HG02623 (cell line): ENCODE data around the gene STARD9.

Experiments
- ATAC-seq: cut with Tn5 transposase; IDR thresholded peaks from one replicate; pipeline ENCODE4 v1.9.1; 2021; ENCODE audit warnings: moderate library complexity; ENCODE audit not compliant: unreplicated experiment

The STARD9 gene

GRCh38 chr15:42692536-42692935 lies 117.1 kb downstream of the STARD9 start:
- ATAC-seq: no peak

DNA sequence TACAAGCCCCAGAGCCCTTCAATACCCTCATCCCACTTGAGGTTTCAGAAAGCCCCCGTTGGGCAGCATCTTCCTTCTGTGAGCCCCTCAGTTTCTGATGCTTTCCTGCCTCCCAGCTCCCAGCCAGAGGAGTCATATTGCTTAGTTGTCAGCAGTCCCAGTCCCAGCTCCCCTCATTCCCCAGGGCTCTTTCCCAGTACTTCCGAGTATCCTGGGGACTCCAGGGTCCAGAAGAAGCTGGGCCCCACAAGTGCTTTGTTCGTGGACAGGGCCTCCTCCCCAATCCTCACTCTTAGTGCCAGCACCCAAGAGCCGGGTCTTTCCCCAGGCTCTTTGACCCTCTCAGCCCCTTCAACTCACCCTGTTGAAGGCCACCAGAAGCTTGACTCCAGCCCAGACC lies 117.6 kb downstream of the STARD9 start:
- no peak for ATAC-seq

DNA sequence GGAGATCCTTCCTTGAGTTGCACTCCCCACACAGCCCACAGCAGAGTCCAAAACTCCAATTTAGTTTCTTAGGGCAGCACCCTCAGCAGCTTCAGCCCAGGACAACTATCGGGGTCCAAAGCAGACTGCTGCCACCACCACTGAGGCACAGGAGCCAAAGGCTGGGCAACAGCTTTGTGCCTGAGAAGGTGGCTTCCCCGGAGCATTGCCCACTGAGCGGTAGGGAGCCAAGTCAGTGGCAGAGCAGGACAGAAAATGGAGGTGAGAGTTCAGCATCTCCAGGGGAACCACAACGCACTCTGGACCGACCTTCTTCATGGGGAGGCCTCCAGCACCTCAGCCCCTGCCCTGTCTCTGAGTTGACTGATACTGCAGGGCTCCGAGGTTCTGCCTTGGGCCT lies 118.1 kb downstream of the STARD9 start:
- ATAC-seq: no peak

- ATAC-seq: no peak
These were observed 118.5 kb downstream of the STARD9 start for GRCh38 chr15:42693942-42694341.

GRCh38 chr15:42694398-42694797 lies 119.0 kb downstream of the STARD9 start:
- ATAC-seq: no peak

DNA sequence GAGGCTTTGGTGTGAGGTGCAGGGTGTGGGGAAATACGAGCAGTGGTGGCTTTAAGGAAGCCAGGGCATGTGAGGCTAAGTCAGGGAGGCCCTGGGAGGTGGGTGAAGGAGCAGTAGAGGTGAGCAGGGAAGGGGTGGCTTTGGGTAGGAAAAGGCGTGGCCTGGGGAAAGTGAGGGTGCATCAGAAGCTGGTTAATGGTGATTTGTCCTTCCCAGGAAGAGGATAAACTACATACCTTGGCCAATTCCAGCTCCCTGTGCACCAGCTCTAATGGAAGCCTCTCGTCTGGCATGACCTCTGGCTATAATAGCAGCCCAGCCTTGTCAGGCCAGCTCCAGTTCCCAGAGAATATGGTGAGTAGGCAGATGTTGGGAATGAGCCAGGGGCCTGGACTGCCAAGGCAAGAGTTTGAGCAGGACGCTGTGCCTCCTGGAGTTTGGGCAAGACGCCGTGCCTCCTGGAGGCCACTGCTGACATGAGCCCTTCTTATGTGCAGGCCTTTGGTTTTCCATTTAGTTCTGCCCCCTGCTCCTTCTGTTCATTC lies 120.2 kb downstream of the STARD9 start:
- ATAC-seq: no peak

- no peak for ATAC-seq
These were observed 121.2 kb downstream of the STARD9 start for GRCh38 chr15:42696626-42697025.

DNA sequence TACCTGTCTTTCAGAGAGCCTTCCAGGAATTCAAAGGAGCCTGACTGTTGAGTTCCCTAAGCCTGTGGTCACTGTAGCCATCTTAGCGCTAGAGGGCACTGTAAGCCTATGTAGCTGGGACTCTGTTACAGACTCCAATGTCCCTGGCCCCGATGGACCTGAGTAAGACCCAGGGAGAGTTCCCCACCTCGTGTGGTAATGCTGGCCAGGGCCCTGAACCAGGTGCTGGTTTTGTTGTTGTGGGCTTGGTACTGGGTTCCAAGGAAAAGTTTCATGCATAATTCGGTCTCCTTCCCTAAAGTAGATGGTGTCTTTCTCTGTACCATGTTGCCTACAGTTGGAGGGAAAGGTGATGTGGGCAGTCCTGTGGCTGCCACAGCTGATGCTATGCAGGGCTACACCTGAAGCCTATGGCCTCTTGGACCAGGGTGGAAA lies 129.1 kb downstream of the STARD9 start:
- no peak for ATAC-seq

DNA sequence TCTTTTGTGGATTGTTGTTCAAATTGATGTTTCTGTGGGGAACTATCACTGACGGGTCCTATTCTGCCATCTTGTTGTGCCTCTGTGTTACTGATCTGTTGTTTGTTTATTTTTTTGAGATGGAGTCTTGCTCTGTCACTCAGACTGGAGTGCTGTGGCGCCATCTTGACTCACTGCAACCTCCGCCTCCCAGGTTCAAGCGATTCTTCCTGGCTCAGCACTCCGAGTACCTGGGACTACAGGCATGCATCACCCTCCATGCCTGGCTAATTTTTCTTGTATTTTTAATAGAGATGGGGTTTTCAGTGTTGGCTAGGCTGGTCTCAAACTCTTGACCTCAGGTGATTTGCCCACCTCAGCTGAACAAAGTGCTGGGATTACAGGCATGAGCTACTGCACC lies 129.9 kb downstream of the STARD9 start:
- no peak for ATAC-seq

- ATAC-seq: no peak
These were observed 131.7 kb downstream of the STARD9 start for GRCh38 chr15:42707068-42707467.

- ATAC-seq: no peak
These were observed 132.6 kb downstream of the STARD9 start for GRCh38 chr15:42707873-42708544.

DNA sequence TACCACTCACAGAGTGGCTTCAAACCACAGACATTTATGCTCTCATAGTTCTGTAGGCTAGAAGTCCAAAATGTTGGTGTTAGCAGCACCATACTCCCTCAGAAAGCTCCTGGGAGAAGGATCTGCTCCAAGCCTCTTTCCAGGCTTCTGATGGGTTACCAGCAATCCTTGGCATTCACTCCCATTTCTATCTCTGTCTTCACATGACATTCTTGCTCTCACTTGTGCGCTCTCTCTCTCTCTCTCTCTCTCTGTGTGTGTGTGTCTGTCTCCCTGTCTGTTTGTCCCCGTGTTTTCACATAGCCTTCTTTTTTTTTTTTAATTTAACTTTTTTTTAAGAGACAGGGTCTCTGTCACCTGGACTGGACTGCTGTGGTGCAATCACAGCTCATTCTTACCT lies 135.3 kb downstream of the STARD9 start:
- ATAC-seq: no peak

DNA sequence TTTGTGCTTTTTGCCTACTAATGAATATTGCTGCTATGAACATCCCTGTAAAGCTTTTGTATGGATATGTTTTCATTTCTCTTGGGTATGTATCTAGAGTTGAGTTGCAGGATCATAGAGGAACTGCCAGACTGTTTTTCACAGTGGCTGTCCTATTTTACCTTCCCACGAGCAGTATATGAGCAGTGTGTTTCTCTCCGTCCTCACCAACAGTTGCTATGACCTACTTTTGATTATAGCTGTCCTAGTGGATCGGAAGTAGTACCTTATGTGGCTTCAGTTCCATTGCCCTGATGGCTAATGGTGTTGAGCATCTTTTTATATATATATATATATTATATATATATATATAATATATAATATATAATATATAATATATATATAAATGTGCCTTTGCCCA lies 136.3 kb downstream of the STARD9 start:
- no peak for ATAC-seq

DNA sequence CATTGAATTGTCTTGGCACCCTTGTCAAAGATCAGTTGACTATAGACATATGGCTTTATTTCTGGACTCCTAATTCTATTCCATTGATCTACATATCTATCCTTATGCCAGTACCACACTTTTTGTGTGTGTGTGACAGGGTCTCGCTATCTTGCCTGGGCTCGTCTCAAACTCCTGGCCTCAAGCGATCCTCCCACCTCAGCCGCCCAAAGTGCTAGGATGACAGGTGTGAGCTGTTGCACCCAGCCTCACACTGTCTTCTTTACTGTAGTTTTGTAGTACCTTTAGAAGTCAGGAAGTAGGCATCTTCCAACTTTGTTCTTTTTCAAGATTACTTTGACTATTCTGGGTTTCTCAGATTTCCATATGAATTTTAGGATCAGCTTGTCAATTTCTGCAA lies 137.2 kb downstream of the STARD9 start:
- ATAC-seq: no peak

DNA sequence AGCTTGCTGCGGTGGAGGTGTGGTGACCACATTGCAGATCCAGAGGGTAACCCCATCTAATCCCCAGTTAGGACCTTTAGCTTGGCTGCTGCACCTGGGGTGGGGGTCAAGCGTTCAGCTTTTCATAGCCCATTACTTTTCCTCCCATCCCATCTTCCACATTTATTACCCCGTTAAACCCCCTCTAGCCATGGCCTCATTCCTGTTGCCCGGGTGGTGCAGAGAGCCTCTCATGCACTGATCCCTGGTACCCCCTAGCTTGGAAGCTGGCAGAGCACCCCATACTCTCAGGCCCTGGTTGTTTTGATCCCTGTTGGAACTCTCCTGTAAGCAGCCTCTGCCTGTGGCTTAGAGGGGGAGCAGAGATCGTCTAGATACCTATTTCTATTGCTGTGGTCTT lies 140.7 kb downstream of the STARD9 start:
- ATAC-seq: no peak

DNA sequence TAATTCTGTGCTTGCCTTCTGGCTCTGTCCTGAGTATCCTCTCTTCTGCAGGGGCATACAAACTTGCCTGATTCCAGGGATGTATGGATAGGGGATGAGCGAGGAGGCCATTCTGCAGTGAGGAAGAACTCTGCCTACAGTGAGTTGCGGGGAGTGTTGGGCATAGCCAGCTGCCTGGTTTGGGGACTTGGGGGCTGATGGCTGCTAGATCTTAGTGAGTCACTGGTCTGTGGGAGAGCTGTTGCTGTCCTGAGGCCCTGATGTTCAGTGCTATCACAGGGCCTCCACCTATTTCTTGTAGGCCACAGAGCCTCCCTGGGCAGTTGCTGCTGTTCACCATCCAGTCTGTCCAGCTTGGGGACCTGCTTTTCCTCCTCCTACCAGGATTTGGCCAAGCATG lies 141.2 kb downstream of the STARD9 start:
- ATAC-seq: no peak

GRCh38 chr15:42719043-42719442 lies 143.6 kb downstream of the STARD9 start:
- ATAC-seq: no peak

DNA sequence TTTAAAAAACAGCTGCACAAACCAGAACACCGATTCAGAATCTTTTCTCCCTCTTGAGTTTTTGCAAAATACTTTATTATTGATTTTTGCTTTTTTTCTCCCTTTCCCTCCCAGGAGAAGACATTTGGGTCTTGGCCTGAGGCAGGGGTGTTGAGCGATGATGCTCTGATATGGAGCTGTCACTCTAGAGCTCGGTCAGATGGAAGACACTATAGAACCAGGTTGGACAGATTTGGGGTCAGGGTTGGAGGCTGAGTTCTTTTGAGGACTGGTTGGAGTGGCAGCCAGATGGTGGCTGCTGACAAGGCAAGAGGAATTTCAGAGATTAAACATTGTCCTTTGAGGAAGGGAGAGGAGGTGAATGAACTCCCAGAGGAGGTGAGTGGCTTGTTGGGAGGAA lies 144.7 kb downstream of the STARD9 start:
- ATAC-seq: no peak

- no peak for ATAC-seq
These were observed 145.6 kb downstream of the STARD9 start for GRCh38 chr15:42721016-42721415.

GRCh38 chr15:42721916-42722315 lies 146.5 kb downstream of the STARD9 start:
- no peak for ATAC-seq

DNA sequence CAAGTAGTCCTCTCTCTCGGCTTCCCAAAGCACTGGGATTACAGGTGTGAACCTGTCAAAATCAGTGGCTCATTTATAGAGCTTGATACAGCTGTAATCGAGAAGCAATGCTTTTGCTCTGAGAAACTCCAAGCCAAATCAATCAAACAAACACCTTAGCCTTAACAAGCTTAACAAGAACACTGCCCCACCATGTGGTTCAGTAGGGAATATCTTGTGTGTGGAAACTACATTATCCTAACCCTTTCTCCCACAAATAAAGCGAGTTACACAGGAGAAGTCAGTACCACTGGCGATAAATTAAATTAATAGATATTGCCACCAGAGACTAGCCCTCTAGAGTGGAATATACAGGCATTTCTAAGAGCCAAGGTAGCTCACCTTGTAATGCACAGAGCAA lies 147.7 kb downstream of the STARD9 start:
- ATAC-seq: no peak

DNA sequence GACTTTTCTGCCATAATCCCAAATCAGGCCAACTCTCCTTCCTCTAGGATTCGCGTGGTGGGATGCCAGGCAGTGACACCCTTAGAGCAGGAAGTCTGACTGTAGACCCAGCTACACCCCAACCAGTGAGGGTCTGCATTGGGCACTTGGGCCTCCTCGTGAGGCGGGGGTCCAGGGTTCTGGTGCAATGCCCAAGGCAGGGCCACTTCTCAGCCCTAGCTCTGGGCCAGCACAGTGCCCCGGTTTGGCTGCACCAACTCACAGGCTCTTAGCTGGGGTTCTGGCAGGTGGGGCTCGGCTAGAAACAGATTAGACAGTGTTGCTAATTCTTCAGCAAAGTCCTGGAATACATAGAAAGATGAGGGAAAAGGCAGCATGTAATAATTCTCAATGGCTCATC lies 148.9 kb downstream of the STARD9 start:
- ATAC-seq: no peak

DNA sequence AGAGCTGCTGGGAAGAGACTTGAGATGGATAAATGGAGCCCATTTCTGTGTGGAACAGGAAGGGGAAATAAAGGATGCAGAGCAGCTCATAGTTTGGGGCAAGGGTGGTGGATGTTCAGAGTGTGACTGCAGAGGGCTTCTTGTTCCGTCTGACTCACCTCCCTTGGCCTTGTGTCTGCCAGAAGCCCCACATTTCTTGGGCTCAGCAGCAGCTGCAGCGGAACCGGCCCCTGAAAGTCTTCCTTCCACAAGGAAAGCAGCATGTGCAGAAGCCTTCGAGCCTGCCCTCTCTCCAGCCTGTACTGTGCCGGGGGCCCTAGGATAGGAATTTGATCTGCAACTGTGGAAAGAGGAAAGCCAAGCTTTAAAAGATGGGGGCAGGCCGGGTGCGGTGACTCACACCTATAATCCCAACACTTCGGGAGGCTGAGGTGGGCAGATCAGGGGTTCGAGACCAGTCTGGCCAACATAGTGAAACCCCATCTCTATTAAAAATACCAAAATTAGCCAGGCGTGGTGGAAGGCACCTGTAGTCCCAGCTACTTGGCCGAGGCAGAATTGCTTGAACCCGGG lies 150.0 kb downstream of the STARD9 start:
- ATAC-seq: no peak
